Activated T-cell treated with anti-CD3 and anti-CD28 coated beads, Interleukin-2, amount 50 U/mL, for 72 hours (primary cell): Measurements from ENCODE around the gene LY6G6F. TPM values are rescaled to one million over a fixed set of nuclear protein-coding genes. Genes with fewer than 3 reads are reported as not detected.
A peak's percentile ranks its signal among the peaks of the same experiment; 100 is the strongest.

Source experiments
- ATAC-seq, 2 donors: fragments of 150-1000 bp; cut with Tn5 transposase; replicated peaks in 1 of 2; 2 replicates each; pipeline ENCODE4 v1.10.0; 2021; ENCODE audit warnings: moderate library complexity in 2 of 2, mild to moderate bottlenecking in 1 of 2
- DNase-seq, 2 donors: peaks; one replicate each; pipeline ENCODE4 v3.0.0; 2021 to 2022; ENCODE audit warnings: mixed read lengths in 1 of 2
- H3K27ac Mint-ChIP-seq: one replicate; pipeline ENCODE4 v1.8.0; 2022; ENCODE audit warnings: mild to moderate bottlenecking, moderate library complexity, mixed read lengths
- H3K27me3 Mint-ChIP-seq: one replicate; pipeline ENCODE4 v1.8.0; 2022; ENCODE audit warnings: low read depth, mixed read lengths
- H3K36me3 Mint-ChIP-seq, 2 donors: one replicate each; pipeline ENCODE4 v1.8.0; 2022; ENCODE audit warnings: mixed read lengths in 2 of 2, mild to moderate bottlenecking in 1 of 2; ENCODE audit not compliant: insufficient read depth in 2 of 2
- H3K4me1 Mint-ChIP-seq: one replicate; pipeline ENCODE4 v1.8.0; 2022; ENCODE audit warnings: low read depth, mixed read lengths
- H3K4me3 Mint-ChIP-seq, 2 donors: one replicate each; pipeline ENCODE4 v1.8.0; 2022; ENCODE audit warnings: mild to moderate bottlenecking in 2 of 2, mixed read lengths in 2 of 2, moderate library complexity in 2 of 2
- H3K9me3 Mint-ChIP-seq, 2 donors: one replicate each; pipeline ENCODE4 v1.8.0; 2022; ENCODE audit warnings: mixed read lengths in 2 of 2
- total RNA-seq, 2 donors: library from RNA; stranded (reverse); gene quantifications; one replicate each; pipeline ENCODE4 v1.2.3, GENCODE V29; 2022

LY6G6F gene
- total RNA-seq, 2 donors from 2014 or later: not detected

DNA sequence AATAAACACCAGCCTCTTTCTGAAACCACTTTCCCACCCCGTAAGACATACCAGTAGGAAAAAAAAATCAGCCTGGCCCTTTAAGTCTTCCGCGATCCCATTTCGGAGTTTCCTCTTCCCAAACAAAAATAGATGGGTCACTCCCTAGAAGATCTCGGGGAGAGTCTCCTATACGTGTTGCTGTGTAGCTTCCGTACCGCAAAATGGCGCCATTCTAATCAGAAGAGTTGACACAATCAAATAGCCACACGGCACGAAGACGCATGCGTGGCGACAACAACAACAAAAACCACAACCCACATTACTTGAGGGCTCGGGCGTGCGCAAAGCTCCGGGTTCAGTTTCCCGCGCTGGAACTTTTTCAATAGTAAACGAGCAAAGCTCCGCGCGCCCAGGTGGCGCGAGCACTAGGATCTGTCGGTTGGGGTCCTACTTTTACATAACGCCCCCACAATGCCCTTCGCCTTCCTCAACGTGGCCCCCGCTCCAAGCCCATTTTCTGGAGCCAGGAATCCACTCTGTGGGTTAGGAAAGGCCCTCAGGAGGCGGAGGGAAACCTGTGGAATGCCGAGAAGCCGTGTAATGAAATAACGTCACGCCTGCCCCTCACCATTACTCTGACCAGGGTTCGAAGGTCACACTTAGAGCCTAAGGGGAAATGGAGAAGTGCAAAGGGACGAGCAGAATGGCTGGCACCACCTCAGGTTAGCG is 41.7 kb upstream of the LY6G6F start, which contains the start of gene GPANK1:
Gene GPANK1 (minus strand): TSS at position 208 of the 711 bp plus-strand sequence. CDS start 519 bp downstream, outside the sequence.
- Mint-ChIP-seq H3K27ac (peak within 1 kb of the TSS; percentile 98), H3K9me3 (no peaks in the 10 kb centered on the region), H3K36me3 (peaks cover 31 to 35% of the 10 kb centered on the region in 2 donors), H3K27me3 (no peaks in the 10 kb centered on the region), H3K4me1 (peaks cover 78% of the 10 kb centered on the region), H3K4me3 (peak within 1 kb of the TSS; percentile 98 to 99)
- ATAC-seq: peak; percentile 37 to 39
- peak; percentile 89 to 93 for DNase-seq

DNA sequence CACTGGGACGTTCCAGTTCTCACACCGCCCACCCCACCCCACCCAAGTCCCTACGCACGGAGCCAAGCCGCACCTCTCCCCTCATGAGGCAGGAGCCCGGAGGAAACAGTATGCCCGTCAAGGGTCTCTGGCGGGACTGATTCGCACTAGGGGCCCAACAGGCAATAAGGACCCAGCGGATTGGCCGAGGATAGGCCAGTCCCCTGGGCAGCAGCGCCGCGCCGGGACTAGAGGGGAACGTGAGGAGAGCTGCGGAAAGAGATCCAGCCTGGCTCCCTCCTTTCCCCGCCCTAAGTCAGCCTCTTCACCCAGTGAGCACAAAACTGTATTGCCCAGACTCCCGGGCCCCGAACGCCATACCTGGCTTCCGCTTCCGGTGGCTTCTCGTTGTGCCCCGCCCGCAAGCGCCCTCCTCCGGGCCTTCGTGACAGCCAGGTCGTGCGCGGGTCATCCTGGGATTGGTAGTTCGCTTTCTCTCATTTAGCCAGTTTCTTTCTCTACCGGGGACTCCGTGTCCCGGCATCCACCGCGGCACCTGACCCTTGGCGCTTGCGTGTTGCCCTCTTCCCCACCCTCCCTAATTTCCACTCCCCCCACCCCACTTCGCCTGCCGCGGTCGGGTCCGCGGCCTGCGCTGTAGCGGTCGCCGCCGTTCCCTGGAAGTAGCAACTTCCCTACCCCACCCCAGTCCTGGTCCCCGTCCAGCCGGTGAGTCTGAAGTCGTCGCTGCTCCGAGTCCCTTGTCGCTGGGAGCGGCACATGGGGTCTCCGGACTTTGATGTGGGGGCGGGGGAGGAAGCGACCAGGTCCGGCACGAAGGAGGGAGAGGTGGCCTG is 40.9 kb upstream of the LY6G6F start, which contains the start of gene CSNK2B:
Gene CSNK2B (plus strand): TSS at position 580 of the 836 bp plus-strand sequence. CDS start 752 bp downstream, outside the sequence.
- H3K36me3 Mint-ChIP-seq: peaks cover 33 to 35% of the 10 kb centered on the region in 2 donors
- peak; percentile 85 to 86 for ATAC-seq
- no peaks in the 10 kb centered on the region for H3K9me3 Mint-ChIP-seq
- peak; percentile 97 to 99 for DNase-seq
- H3K27me3 Mint-ChIP-seq: no peaks in the 10 kb centered on the region
- peaks cover 75% of the 10 kb centered on the region for H3K4me1 Mint-ChIP-seq
- peak within 1 kb of the TSS; percentile 98 to 99 for H3K4me3 Mint-ChIP-seq
- H3K27ac Mint-ChIP-seq: peak within 1 kb of the TSS; percentile 98

DNA sequence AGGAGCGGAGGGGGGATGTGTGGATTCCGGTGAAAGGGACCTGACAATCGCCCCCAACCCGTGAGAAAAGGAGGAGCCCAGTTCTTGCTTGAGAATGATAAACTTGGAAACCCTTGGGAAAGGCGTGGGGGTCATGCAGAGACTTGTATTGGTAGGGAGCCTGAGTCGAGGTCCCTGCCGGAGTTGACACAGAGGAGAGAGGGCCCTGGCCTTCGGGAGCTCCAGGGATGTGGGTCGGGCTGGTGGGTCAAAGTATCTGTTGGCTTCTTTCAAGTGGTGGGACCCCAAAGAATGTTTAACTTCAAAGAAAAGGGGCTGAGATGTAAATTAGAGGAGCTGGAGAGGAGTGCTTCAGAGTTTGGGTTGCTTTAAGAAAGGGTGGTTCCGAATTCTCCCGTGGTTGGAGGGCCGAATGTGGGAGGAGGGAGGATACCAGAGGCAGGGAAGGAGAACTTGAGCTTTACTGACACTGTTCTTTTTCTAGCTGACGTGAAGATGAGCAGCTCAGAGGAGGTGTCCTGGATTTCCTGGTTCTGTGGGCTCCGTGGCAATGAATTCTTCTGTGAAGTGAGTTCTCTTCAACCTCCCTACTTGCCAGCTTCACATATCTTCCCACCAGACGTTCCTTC is 40.2 kb upstream of the LY6G6F start:
- peaks cover 33 to 35% of the 10 kb centered on the region in 2 donors for H3K36me3 Mint-ChIP-seq
- H3K4me1 Mint-ChIP-seq: peaks cover 68% of the 10 kb centered on the region
- no peak for ATAC-seq
- DNase-seq: no peak
- H3K27me3 Mint-ChIP-seq: no peaks in the 10 kb centered on the region
- H3K9me3 Mint-ChIP-seq: no peaks in the 10 kb centered on the region
- H3K4me3 Mint-ChIP-seq: peak overlapping the region; percentile 98 to 99
- H3K27ac Mint-ChIP-seq: peak overlapping the region; percentile 98

DNA sequence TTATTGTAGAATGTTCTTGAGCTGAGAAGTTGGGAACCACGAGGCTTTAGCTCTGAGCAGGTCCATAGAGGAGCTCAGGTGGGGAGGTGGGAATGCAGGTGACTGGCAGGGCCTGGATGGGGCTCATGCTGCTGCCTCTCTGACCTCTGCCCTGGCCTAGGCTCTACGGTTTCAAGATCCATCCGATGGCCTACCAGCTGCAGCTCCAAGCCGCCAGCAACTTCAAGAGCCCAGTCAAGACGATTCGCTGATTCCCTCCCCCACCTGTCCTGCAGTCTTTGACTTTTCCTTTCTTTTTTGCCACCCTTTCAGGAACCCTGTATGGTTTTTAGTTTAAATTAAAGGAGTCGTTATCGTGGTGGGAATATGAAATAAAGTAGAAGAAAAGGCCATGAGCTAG is 37.0 kb upstream of the LY6G6F start, which contains the start of gene LY6G5B:
Gene LY6G5B (plus strand): TSS at position 301 of the 400 bp plus-strand sequence. CDS start 975 bp downstream, outside the sequence.
- no peaks in the 10 kb centered on the region for H3K9me3 Mint-ChIP-seq
- H3K4me3 Mint-ChIP-seq: no peak within 1 kb of the TSS
- no peak within 1 kb of the TSS for H3K27ac Mint-ChIP-seq
- H3K36me3 Mint-ChIP-seq: peaks cover 19 to 31% of the 10 kb centered on the region in 2 donors
- DNase-seq (no peak), ATAC-seq (no peak)
- peaks cover 36% of the 10 kb centered on the region for H3K4me1 Mint-ChIP-seq
- H3K27me3 Mint-ChIP-seq: no peaks in the 10 kb centered on the region

DNA sequence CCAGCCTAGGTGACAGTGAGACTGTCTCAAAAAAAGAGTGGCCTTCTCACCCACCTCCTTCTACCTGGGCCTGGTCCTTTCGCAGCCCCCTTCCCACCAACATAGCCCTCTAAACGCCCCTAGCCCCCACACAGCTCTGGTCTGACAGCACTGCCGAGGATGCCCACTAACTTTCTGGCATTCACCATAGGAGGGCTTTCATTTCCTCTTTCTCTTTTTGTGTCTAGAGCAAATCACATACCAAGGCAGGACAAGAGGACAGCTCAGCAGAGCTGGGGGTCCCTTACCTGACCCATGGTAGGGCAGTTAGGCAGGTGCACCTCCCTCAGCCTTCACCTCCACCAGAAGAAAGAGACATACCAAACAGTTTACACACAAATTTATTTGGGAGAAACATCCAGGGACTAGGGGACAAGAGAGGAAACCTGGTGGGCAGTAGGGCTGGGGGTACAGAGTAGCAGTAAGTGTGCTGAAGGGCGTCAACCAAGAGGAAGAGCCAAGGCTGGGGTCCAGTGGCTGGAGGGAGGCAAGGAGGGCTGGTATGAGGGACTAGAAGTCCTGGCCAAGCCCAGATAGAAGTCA is 30.3 kb upstream of the LY6G6F start:
- H3K4me1 Mint-ChIP-seq: peaks cover 15% of the 10 kb centered on the region
- no peak overlapping the region for H3K4me3 Mint-ChIP-seq
- H3K36me3 Mint-ChIP-seq: peaks cover 0 to 13% of the 10 kb centered on the region in 2 donors
- H3K27me3 Mint-ChIP-seq: no peaks in the 10 kb centered on the region
- no peak for ATAC-seq
- DNase-seq: no peak
- H3K27ac Mint-ChIP-seq: no peak overlapping the region
- H3K9me3 Mint-ChIP-seq: no peaks in the 10 kb centered on the region

DNA sequence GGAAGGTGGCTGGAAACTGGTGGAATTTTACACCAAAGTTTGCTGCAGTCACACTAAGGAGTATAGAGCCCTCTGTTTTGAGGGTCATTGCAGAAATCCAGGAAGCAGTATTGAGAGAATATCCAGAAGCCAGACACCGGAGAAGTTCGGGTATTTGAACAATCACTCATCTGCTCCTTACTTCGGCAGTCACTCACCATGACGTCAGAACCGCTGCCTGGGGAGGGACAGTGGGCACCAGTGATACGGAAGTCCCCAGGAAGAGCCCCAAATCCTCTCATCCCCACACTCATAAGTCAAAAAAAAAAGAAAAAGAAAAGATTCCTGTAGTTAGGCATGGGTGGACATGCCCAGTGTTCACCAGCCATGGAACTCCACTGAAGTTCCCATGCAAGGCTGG is 29.8 kb upstream of the LY6G6F start:
- Mint-ChIP-seq H3K27ac (no peak overlapping the region), H3K9me3 (no peaks in the 10 kb centered on the region), H3K4me1 (peaks cover 20% of the 10 kb centered on the region), H3K36me3 (peaks cover 0 to 8% of the 10 kb centered on the region in 2 donors), H3K27me3 (no peaks in the 10 kb centered on the region), H3K4me3 (no peak overlapping the region)
- ATAC-seq (no peak), DNase-seq (no peak)

DNA sequence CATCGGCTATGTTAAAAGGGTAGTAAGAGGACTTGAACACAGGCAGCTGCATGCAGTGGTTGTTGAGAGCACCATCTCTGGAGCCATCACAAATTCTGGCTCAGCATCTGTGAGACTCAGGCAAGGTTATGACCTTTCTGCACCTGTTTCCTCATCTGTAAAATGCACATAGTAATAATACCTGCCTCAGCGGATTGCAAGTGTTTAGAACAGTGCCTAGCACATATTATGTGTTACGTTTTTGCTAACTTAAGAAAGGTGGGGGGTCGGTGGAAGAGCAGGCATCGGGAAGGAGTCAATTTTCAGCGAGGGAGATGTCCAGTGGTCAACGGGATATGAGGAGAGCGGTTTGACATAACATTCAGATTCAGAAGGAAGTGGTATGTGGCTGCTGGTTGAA is 28.7 kb upstream of the LY6G6F start:
- peaks cover 23% of the 10 kb centered on the region for H3K4me1 Mint-ChIP-seq
- H3K4me3 Mint-ChIP-seq: no peak overlapping the region
- no peaks in the 10 kb centered on the region for H3K27me3 Mint-ChIP-seq
- no peaks in the 10 kb centered on the region for H3K9me3 Mint-ChIP-seq
- H3K27ac Mint-ChIP-seq: no peak overlapping the region
- H3K36me3 Mint-ChIP-seq: no peaks in the 10 kb centered on the region
- ATAC-seq (no peak), DNase-seq (no peak)

DNA sequence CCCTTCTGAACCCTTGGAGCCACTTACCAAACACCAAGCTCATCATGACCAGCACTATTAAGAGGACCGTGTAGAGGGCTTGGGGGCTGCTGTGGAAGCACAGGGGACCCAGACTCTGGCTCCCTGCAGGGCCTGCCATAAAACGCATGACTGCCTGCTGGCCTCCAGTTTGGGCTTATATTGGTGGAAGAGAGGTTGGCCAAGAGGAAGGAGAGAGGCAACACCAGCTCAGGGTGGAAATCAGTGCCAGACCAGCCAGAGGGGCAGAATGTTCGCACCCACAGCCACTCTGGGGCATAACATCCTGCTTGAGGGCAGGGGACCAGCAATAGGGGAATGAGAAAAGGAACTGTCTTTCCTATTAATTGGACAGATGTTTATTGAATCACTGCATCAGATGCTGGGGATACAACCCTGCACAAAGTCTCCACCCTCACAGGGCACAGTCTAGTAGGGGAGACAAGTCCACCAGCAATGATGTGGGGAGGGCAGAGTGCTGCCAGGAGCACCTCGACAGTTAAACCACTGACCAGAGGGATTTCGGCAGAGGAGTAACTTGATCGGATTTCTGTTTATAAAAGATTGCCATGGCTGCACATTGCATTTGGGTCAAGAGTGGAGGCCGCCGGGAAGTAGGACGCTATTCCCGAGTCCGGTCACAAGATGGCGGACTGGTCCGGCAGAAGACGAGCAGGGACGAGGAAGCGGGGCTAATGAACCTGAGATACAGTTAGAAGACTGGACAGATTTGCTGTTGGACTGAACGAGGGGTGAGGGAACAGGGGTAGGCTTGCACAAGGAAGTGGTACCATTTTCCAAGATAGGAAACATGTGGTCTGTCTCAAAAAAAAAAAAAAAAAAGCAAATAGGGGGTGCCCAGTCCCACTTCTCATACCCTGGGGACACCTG is 26.2 kb upstream of the LY6G6F start, which contains the start of gene LY6G5C:
Gene LY6G5C (minus strand): TSS at position 842 of the 909 bp plus-strand sequence. CDS start 694 bp downstream, at position 148.
- Mint-ChIP-seq H3K27me3 (no peaks in the 10 kb centered on the region), H3K4me3 (peak within 1 kb of the TSS; percentile 83 to 91), H3K36me3 (peaks cover 0 to 3% of the 10 kb centered on the region in 2 donors), H3K27ac (peak within 1 kb of the TSS; percentile 61), H3K9me3 (no peaks in the 10 kb centered on the region), H3K4me1 (peaks cover 23% of the 10 kb centered on the region)
- DNase-seq (peak; percentile 67 to 72), ATAC-seq (peak; percentile 66 to 74)

DNA sequence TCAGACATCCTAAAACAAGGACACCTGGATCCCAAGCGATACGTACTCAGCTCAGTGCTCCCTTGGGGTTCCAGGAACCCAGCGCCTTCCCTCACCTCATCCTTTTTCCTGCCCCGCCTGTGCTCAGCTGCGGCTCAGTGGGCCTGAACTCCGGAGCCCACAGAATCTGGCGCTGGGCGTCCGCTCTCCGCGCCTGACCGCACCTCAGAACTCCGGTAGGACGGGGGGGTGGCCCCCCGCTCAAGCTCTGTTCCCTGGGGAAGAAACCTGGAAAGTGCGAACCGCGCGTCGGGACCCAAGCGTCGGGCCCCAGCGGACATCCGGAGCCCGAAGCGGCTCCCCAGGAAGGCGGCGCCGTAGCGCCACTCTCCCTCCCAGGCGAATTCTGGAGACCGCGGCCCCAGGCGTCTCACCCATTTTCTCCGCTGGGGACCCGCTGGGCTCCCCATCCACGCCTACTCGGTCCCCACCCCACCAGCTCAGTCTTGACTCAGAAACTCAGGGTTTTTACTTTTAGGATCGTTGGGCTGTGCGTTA is 25.5 kb upstream of the LY6G6F start:
- Mint-ChIP-seq H3K9me3 (no peaks in the 10 kb centered on the region), H3K4me3 (peak overlapping the region; percentile 83 to 91), H3K27ac (no peak overlapping the region), H3K4me1 (peaks cover 23% of the 10 kb centered on the region), H3K36me3 (peaks cover 0 to 6% of the 10 kb centered on the region in 2 donors), H3K27me3 (no peaks in the 10 kb centered on the region)
- DNase-seq: peak; percentile 59 to 65
- ATAC-seq: peak; percentile 73 to 74

DNA sequence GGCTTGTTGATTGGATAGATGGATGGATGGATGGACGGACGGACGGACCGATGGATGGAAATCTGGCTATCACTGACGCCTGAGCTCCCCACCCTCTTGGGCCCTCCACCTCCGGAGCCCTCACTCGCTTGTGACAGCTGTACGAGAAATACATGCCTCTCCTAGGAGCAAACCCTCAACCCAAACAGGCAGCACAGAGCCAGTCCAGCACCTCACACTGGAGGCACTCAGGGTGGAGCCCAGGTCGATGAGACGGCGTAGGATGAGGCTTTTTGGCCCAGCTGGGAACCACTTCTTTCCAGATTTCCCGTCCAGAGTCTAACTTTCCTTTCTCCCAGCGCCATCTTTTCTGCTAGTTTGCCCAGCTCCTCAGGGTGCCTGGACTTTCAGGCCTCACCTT is 23.1 kb upstream of the LY6G6F start:
- no peak for ATAC-seq
- Mint-ChIP-seq H3K9me3 (no peaks in the 10 kb centered on the region), H3K36me3 (peaks cover 0 to 8% of the 10 kb centered on the region in 2 donors), H3K27ac (no peak overlapping the region), H3K4me3 (no peak overlapping the region), H3K27me3 (no peaks in the 10 kb centered on the region), H3K4me1 (peaks cover 23% of the 10 kb centered on the region)
- DNase-seq: no peak

DNA sequence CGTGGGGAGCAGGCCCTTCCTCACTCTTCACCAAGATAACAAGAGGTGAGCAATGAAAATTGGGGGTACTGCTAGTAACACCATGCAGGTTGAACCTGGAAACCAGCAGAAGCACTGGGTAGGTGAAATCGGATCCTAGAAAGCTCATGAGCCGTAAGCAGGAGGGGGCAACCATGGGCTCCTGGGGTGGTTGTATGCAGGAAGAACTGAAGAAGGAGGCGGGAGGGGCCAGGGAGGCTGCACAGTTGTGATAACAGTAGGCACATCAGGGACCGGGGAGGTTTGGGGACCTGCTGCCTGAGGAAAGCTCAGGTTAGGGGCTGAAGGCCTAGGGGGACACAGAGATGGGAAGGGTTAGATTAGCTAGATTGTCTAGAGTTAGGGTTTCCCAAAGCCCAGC is 20.2 kb upstream of the LY6G6F start:
- peaks cover 0 to 10% of the 10 kb centered on the region in 2 donors for H3K36me3 Mint-ChIP-seq
- peaks cover 18% of the 10 kb centered on the region for H3K4me1 Mint-ChIP-seq
- no peaks in the 10 kb centered on the region for H3K27me3 Mint-ChIP-seq
- peak overlapping the region; percentile 6 for H3K27ac Mint-ChIP-seq
- no peak overlapping the region for H3K4me3 Mint-ChIP-seq
- DNase-seq (no peak), ATAC-seq (no peak)
- H3K9me3 Mint-ChIP-seq: no peaks in the 10 kb centered on the region
